ENCODE data around the gene MT1E.
"Not testable (repeated sequence)": the region's sequence is repeated elsewhere in the genome, so short reads cannot be mapped to it uniquely, and the experiment has no call there.

DNA sequence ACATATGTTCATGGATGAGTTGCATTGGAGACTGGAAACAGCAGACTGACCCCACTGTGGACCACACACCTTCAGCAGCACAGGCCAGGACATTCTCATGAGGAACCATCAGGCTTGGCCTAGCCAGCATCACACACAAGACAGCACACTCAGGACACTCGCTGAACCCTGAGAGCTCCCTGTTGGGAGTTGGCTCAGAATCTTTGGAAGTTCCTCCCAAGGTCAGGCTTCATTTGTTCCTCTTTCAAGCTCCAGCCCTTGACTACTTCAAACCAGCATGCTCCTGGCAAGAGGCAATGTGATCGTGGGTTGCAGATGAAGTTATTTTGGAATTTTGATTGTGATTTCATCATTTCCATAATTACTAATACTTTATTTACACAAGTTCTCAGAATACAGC, 46.1 kb downstream of the MT1E start:
- not testable (repeated sequence) for TF ChIP-seq POLR2AphosphoS5, POLR2A, EP300 (IDR thresholded peaks at IDR 0.05)
- TF ChIP-seq, protein P1, sequence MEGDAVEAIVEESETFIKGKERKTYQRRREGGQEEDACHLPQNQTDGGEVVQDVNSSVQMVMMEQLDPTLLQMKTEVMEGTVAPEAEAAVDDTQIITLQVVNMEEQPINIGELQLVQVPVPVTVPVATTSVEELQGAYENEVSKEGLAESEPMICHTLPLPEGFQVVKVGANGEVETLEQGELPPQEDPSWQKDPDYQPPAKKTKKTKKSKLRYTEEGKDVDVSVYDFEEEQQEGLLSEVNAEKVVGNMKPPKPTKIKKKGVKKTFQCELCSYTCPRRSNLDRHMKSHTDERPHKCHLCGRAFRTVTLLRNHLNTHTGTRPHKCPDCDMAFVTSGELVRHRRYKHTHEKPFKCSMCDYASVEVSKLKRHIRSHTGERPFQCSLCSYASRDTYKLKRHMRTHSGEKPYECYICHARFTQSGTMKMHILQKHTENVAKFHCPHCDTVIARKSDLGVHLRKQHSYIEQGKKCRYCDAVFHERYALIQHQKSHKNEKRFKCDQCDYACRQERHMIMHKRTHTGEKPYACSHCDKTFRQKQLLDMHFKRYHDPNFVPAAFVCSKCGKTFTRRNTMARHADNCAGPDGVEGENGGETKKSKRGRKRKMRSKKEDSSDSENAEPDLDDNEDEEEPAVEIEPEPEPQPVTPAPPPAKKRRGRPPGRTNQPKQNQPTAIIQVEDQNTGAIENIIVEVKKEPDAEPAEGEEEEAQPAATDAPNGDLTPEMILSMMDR (IDR thresholded peaks at IDR 0.05), result not testable (repeated sequence)
